ENCODE results near the gene PHLDA1.
A peak's percentile ranks its signal among the peaks of the same experiment; 100 is the strongest.

PHLDA1 gene

GRCh38 chr12:76049575-76050251 lies 18.1 kb upstream of the PHLDA1 start:
- Mint-ChIP-seq H3K4me1 (ENCODE audit: low read depth) (peaks cover 3% of the 10 kb centered on the region), H3K27me3 (ENCODE audit: low read depth) (no peaks in the 10 kb centered on the region), H3K4me3 (no peak overlapping the region), H3K27ac (peak overlapping the region; percentile 19), H3K36me3 (ENCODE audit: low read depth) (peaks cover 33% of the 10 kb centered on the region), H3K9me3 (no peaks in the 10 kb centered on the region)

DNA sequence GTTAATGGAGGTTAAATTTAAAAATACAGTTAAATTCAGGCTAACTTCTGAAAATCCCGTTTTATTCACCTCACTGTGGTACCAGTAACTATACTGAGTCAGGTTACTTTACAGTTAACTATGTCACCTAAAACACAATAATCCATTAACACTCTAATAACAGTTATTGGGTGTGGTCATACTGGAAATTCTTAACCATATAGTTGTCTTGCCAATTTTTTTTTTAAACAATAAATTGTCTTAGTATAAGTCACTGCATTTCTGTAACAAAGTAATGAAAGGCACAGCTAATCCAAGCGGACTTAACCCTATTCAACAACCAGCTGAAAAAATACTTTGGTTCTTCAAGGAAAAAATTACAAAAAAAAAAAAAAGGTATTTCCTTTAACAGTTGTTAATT lies 16.2 kb upstream of the PHLDA1 start:
- H3K27ac Mint-ChIP-seq, result no peak overlapping the region
- H3K4me3 Mint-ChIP-seq, result no peak overlapping the region
- no peaks in the 10 kb centered on the region for H3K9me3 Mint-ChIP-seq
- H3K27me3 Mint-ChIP-seq (ENCODE audit: low read depth), result no peaks in the 10 kb centered on the region
- H3K4me1 Mint-ChIP-seq (ENCODE audit: low read depth), result peaks cover 3% of the 10 kb centered on the region
- peaks cover 23% of the 10 kb centered on the region for H3K36me3 Mint-ChIP-seq (ENCODE audit: low read depth)

GRCh38 chr12:76047060-76047459 lies 15.5 kb upstream of the PHLDA1 start:
- no peak overlapping the region for H3K27ac Mint-ChIP-seq
- no peaks in the 10 kb centered on the region for H3K27me3 Mint-ChIP-seq (ENCODE audit: low read depth)
- no peak overlapping the region for H3K4me3 Mint-ChIP-seq
- peaks cover 18% of the 10 kb centered on the region for H3K36me3 Mint-ChIP-seq (ENCODE audit: low read depth)
- no peaks in the 10 kb centered on the region for H3K9me3 Mint-ChIP-seq
- H3K4me1 Mint-ChIP-seq (ENCODE audit: low read depth), result peaks cover 3% of the 10 kb centered on the region

GRCh38 chr12:76043377-76043776 lies 11.8 kb upstream of the PHLDA1 start:
- Mint-ChIP-seq H3K4me3 (no peak overlapping the region), H3K27ac (no peak overlapping the region), H3K9me3 (no peaks in the 10 kb centered on the region), H3K27me3 (ENCODE audit: low read depth) (no peaks in the 10 kb centered on the region), H3K4me1 (ENCODE audit: low read depth) (peaks cover 3% of the 10 kb centered on the region), H3K36me3 (ENCODE audit: low read depth) (peaks cover 5% of the 10 kb centered on the region)

- no peaks in the 10 kb centered on the region for H3K27me3 Mint-ChIP-seq (ENCODE audit: low read depth)
- H3K9me3 Mint-ChIP-seq, result no peaks in the 10 kb centered on the region
- peaks cover 5% of the 10 kb centered on the region for H3K36me3 Mint-ChIP-seq (ENCODE audit: low read depth)
- H3K4me3 Mint-ChIP-seq, result no peak overlapping the region
- H3K4me1 Mint-ChIP-seq (ENCODE audit: low read depth), result peaks cover 9% of the 10 kb centered on the region
- H3K27ac Mint-ChIP-seq, result no peak overlapping the region
Measured at GRCh38 chr12:76042147-76042546, 10.6 kb upstream of the PHLDA1 start.

DNA sequence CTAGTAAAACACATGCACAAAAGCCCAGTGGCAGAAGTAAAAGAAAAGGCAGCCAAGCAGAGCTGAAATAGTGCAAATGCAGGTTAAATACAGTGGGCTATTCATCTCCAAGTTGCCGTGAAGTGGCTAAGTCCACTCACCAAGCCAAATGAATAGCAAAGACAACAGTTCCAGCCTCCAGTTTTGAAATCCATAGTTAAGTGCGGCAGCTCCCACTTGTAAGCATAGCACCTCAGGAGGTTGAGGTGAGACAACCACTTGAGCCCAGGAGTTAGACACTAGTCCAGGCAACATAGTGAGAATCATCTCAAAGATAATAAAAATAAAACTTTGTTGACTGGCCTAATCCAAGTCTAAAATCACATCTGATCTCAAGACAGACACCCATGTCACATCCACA lies 9.8 kb upstream of the PHLDA1 start:
- H3K4me1 Mint-ChIP-seq (ENCODE audit: low read depth), result peaks cover 7% of the 10 kb centered on the region
- peaks cover 1% of the 10 kb centered on the region for H3K36me3 Mint-ChIP-seq (ENCODE audit: low read depth)
- H3K4me3 Mint-ChIP-seq, result no peak overlapping the region
- H3K27me3 Mint-ChIP-seq (ENCODE audit: low read depth), result no peaks in the 10 kb centered on the region
- no peaks in the 10 kb centered on the region for H3K9me3 Mint-ChIP-seq
- no peak overlapping the region for H3K27ac Mint-ChIP-seq

DNA sequence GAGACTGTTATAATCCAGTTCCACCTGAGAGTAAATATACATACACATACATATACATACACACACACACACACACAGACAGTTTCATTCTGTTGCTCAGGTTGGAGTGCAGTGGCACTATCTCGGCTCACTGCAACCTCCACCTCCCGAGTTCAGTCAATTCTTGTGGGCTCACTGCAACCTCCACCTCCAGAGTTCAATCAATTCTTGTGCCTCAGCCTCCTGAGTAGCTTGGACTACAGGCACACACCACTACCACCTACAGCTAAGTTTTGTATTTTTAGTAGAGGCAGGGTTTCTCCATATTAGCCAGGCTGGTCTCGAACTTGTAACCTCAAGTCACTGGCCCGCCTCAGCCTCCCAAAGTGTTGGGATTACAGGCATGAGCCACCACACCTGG lies 8.9 kb upstream of the PHLDA1 start:
- Mint-ChIP-seq H3K27me3 (ENCODE audit: low read depth) (no peaks in the 10 kb centered on the region), H3K9me3 (no peaks in the 10 kb centered on the region), H3K4me1 (ENCODE audit: low read depth) (peaks cover 11% of the 10 kb centered on the region), H3K4me3 (no peak overlapping the region), H3K36me3 (ENCODE audit: low read depth) (peaks cover 5% of the 10 kb centered on the region), H3K27ac (no peak overlapping the region)

- Mint-ChIP-seq H3K4me3 (no peak overlapping the region), H3K27me3 (ENCODE audit: low read depth) (no peaks in the 10 kb centered on the region), H3K27ac (no peak overlapping the region)
Measured at GRCh38 chr12:76038176-76038575, 6.6 kb upstream of the PHLDA1 start.

DNA sequence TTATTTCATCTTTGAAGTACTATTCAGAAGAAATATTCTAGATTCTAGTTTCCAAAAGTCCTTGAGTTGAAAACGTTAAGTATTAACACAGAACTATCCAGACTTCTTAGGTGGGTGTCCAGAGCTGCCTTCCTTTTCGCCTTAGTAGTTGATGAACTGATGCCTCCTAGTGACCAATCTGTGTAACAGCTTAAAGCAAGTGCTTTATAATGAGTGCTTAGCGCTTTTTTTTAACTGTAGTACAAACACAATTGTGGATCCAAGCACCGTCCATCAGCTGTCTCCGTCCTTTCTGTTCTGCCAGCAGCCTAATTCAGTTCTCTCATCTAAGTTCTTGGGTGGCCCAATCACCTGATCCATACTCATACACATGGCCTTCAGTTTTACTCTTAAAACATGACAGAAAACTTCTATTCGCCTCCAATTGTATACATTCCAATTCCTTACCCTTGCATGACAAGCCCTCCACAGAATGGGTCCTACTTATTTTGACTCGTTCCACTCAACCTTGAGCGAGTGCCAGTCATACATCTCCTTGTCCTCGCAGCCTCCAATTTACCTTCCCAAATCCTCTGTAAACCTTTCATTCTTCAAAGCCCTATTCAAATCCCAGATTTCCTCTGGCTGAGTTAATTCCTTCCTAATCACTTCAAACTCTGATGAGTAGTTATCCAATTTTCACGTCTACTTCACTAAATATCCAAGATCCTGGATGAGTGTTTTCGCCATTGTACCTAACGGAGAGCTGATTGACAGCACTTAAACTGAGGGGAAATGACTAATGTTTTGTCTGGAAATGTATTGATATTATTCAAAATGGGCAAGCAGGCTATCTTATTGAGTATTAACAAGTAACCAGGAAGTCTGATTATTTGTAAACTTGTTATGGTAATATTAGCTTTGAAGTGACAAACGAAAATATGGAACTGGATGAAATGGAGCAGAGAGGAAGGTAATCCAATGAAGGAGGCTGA lies 5.8 kb upstream of the PHLDA1 start:
- H3K4me1 Mint-ChIP-seq (ENCODE audit: low read depth), result peaks cover 24% of the 10 kb centered on the region
- no peak overlapping the region for H3K4me3 Mint-ChIP-seq
- H3K27ac Mint-ChIP-seq, result no peak overlapping the region
- no peaks in the 10 kb centered on the region for H3K27me3 Mint-ChIP-seq (ENCODE audit: low read depth)
- peaks cover 7% of the 10 kb centered on the region for H3K36me3 Mint-ChIP-seq (ENCODE audit: low read depth)
- H3K9me3 Mint-ChIP-seq, result no peaks in the 10 kb centered on the region

More at GRCh38 chr12:76038176-76038575, 6.6 kb upstream of the PHLDA1 start:
- peaks cover 3% of the 10 kb centered on the region for H3K36me3 Mint-ChIP-seq (ENCODE audit: low read depth)
- H3K9me3 Mint-ChIP-seq, result no peaks in the 10 kb centered on the region
- H3K4me1 Mint-ChIP-seq (ENCODE audit: low read depth), result peaks cover 19% of the 10 kb centered on the region

GRCh38 chr12:76035045-76035444 lies 3.5 kb upstream of the PHLDA1 start:
- H3K27me3 Mint-ChIP-seq (ENCODE audit: low read depth), result peaks cover 6% of the 10 kb centered on the region
- peaks cover 15% of the 10 kb centered on the region for H3K36me3 Mint-ChIP-seq (ENCODE audit: low read depth)
- H3K27ac Mint-ChIP-seq, result peak overlapping the region; percentile 34
- no peak overlapping the region for H3K4me3 Mint-ChIP-seq
- no peaks in the 10 kb centered on the region for H3K9me3 Mint-ChIP-seq
- H3K4me1 Mint-ChIP-seq (ENCODE audit: low read depth), result peaks cover 34% of the 10 kb centered on the region

DNA sequence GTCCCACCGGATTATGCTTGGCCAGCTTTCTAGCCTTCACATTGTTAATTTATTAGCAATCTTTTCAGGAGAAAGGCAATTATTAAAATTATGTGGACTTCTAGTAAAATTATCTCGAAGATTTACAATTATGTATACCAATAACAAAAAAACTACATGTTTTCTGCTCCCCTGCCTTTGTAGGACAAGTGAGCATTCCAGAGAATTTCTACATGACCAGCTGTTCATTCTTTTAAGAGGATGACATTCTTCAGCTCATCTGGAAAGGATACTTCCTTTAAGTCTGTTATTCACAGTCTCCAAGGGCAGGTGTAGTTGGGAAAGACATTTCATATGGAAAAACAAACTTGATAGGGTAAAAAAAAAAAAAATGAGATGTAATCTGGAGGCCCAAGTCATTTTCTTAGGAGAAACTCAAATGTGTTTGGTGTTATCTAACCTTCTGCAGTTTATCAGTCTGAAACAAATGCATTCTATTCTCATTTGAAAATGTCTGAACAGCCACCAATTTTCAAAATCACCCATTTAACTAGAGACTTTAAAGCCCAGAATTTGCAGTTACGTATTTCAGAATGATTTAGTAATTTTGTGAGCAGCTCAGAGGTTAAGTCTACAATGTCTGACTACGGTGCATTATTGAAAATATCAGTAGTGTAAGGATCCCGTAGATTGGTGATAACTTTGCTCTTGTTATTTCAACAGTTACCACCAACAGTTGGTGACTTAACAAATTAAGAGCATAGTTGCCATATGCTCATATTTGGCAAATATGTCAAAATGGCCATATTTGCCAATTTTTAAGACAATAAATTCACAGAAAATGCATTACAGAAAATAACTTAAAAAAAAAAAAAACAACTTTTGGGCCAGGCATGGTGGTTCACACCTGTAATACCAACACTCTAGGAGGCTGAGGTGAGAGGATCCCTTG lies 1.8 kb upstream of the PHLDA1 start:
- Mint-ChIP-seq H3K9me3 (no peaks in the 10 kb centered on the region), H3K36me3 (ENCODE audit: low read depth) (peaks cover 26% of the 10 kb centered on the region), H3K4me1 (ENCODE audit: low read depth) (peaks cover 45% of the 10 kb centered on the region), H3K4me3 (peak overlapping the region; percentile 98), H3K27ac (peak overlapping the region; percentile 96), H3K27me3 (ENCODE audit: low read depth) (peaks cover 6% of the 10 kb centered on the region)

- Mint-ChIP-seq H3K9me3 (no peaks in the 10 kb centered on the region), H3K27ac (peak overlapping the region; percentile 96), H3K27me3 (ENCODE audit: low read depth) (peaks cover 6% of the 10 kb centered on the region), H3K4me1 (ENCODE audit: low read depth) (peaks cover 41% of the 10 kb centered on the region), H3K4me3 (peak overlapping the region; percentile 98), H3K36me3 (ENCODE audit: low read depth) (peaks cover 31% of the 10 kb centered on the region)
Measured at GRCh38 chr12:76032043-76032981, 736 bp upstream of the PHLDA1 start.

DNA sequence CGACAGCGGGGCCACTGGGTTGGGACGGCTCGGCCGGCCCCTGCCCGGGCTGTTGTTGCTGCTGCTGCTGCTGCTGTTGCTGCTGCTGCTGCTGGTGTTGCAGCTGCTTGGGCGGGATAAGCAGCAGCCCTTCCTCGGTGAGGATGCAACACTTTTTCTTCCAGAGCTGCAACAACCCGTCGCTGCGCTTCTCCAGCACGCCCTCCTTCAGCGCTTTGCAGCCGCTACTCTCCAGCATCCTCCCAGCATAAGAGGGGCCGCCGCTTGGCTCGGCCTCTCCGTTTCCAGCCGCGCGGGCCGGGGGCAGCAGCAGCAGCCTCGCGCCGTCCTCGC lies 529 bp downstream of the PHLDA1 start:
- Mint-ChIP-seq H3K27me3 (ENCODE audit: low read depth) (peaks cover 6% of the 10 kb centered on the region), H3K4me1 (ENCODE audit: low read depth) (peaks cover 42% of the 10 kb centered on the region), H3K27ac (peak overlapping the region; percentile 98), H3K36me3 (ENCODE audit: low read depth) (peaks cover 36% of the 10 kb centered on the region), H3K9me3 (no peaks in the 10 kb centered on the region), H3K4me3 (peak overlapping the region; percentile 98)

Measured in T-helper 1 cell treated with Interleukin-12 subunit alpha and Interleukin-12 subunit beta and Interleukin-4 antibody, amounts not matched to agents 30 μg/mL and 1 μg/mL, for 36 hours (primary cell).